Measurements from ENCODE around the gene SYNPR.

The SYNPR gene

GRCh38 chr3:63385629-63386028, 107.5 kb downstream of the SYNPR start:
- DNase-seq (ENCODE audit: low read depth), result no peak
- no peak overlapping the region for H3K4me3 ChIP-seq (ENCODE audit: low read depth, low read length)

GRCh38 chr3:63386568-63386967, 108.5 kb downstream of the SYNPR start:
- TF ChIP-seq CTCF (IDR thresholded peaks at IDR 0.05; ENCODE audit: low read depth, low read length, missing control alignments), result no peak
- no peak overlapping the region for H3K4me3 ChIP-seq (ENCODE audit: low read depth, low read length)
- no peak for DNase-seq (ENCODE audit: low read depth)

More at GRCh38 chr3:63385629-63386028, 107.5 kb downstream of the SYNPR start:
- TF ChIP-seq CTCF (IDR thresholded peaks at IDR 0.05; ENCODE audit: low read depth, low read length, missing control alignments), result no peak

DNA sequence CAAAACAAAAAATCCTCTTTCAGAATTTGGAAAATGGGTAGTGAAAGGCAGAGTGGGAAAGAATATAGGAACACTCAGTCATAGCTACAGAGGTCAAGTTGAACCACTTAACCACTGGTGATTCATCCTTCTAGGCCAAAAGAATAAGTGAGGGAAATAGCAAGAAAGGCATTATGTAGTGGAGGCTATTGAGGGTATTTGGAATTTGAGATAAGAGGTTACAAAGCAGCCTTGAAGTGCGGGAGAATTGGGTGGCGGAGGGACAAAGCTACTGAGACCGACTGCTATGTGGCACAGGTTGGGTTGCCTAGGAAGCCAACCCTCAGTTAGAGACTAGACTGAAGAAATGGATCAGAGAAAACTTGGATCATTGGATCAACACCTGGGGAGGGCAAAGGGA, 109.5 kb downstream of the SYNPR start:
- no peak for DNase-seq (ENCODE audit: low read depth)
- TF ChIP-seq CTCF (IDR thresholded peaks at IDR 0.05; ENCODE audit: low read depth, low read length, missing control alignments), result no peak

GRCh38 chr3:63390710-63391230, 112.7 kb downstream of the SYNPR start:
- no peak overlapping the region for H3K4me3 ChIP-seq (ENCODE audit: low read depth, low read length)
- DNase-seq (ENCODE audit: low read depth), result no peak
- TF ChIP-seq CTCF (IDR thresholded peaks at IDR 0.05; ENCODE audit: low read depth, low read length, missing control alignments), result no peak

More for the DNA sequence above, 109.5 kb downstream of the SYNPR start:
- H3K4me3 ChIP-seq (ENCODE audit: low read depth, low read length), result no peak overlapping the region

GRCh38 chr3:63395960-63396359, 117.9 kb downstream of the SYNPR start:
- no peak for DNase-seq (ENCODE audit: low read depth)
- TF ChIP-seq CTCF (IDR thresholded peaks at IDR 0.05; ENCODE audit: low read depth, low read length, missing control alignments), result no peak

GRCh38 chr3:63400246-63400860, 122.2 kb downstream of the SYNPR start:
- DNase-seq (ENCODE audit: low read depth), result no peak
- TF ChIP-seq CTCF (IDR thresholded peaks at IDR 0.05; ENCODE audit: low read depth, low read length, missing control alignments), result no peak
- H3K4me3 ChIP-seq (ENCODE audit: low read depth, low read length), result no peak overlapping the region

More at GRCh38 chr3:63395960-63396359, 117.9 kb downstream of the SYNPR start:
- no peak overlapping the region for H3K4me3 ChIP-seq (ENCODE audit: low read depth, low read length)

- no peak for DNase-seq (ENCODE audit: low read depth)
- no peak overlapping the region for H3K4me3 ChIP-seq (ENCODE audit: low read depth, low read length)
- no peak for TF ChIP-seq CTCF (IDR thresholded peaks at IDR 0.05; ENCODE audit: low read depth, low read length, missing control alignments)
Observed at GRCh38 chr3:63405882-63406281, 127.8 kb downstream of the SYNPR start.
